ENCODE results near the gene CTCFL.

- TF ChIP-seq GABPA (IDR thresholded peaks at IDR 0.05; ENCODE audit: low read depth) (no peak), POLR2AphosphoS5 (IDR thresholded peaks at IDR 0.05; ENCODE audit: low read depth) (no peak)
Observed at GRCh38 chr20:57469418-57470211, 55.3 kb downstream of the CTCFL start.

All from HL-60 (cell line).